GM19438 (cell line): Measurements from ENCODE around the gene ABCC8.

Experiments
- ATAC-seq: cut with Tn5 transposase; IDR thresholded peaks from one replicate; pipeline ENCODE4 v1.9.1; 2021; ENCODE audit warnings: low read depth; ENCODE audit not compliant: unreplicated experiment

Gene ABCC8

DNA sequence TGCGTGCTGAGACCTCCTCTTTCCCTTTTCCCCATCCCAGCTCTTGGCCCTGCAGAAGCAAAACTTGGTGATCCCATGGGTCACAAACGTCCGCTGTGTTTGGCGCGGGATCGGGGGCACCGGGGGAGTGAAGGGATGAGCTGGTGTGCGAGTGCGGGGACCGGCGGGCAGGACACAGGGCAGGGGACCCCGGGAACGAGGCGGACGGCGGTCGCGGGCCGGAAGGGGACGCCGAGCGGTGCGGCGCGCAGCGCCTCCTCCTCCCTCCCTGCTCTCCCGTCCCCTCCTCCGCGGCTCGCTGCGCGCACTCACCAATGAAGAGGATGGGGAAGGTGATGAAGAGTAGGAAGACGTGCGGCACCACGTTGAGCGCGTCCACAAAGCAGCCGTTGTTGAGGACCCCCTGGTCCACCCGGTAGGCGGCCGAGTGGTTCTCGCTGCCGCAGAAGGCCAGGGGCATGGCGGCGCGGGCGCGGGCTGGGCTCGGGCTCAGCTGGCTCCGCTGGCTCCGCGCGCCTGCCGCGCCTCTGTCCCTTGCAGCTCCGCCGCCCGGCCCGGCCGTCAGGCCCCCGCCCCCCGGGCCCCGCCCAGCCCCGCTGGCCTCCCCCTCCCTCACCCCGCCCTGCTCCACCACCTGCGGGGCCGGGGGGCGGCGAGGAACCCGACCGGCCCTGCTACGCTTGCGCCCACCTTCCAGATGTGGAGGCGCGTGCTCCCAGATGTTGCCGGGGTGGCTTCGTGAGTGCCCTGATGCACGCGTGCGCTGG lies at the start of gene ABCC8:
Gene ABCC8, minus strand, starts transcription at position 529 of the 767 bp plus-strand sequence. Its CDS starts 69 bp downstream, at position 460.
- no peak for ATAC-seq

DNA sequence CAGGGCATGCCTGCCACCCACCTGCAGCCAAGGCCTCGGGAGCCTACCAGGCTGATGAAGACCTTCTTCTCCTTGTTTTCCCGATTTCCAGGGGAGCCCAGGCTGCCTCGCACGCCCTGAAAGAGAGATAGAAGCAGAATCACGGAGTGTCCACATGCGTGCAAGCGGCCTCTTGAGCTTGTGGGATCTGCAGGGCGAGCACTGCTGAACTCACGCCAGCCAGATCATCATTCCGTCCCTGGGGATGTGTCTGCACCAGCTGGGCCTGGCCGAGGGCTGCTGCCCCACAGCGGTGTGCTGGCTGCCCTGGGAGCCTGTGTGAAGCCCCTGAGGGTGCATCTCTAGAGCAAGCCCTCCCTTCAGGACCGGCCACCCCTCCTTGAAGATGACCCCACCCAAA lies 49.7 kb upstream of the ABCC8 start:
- ATAC-seq: no peak

DNA sequence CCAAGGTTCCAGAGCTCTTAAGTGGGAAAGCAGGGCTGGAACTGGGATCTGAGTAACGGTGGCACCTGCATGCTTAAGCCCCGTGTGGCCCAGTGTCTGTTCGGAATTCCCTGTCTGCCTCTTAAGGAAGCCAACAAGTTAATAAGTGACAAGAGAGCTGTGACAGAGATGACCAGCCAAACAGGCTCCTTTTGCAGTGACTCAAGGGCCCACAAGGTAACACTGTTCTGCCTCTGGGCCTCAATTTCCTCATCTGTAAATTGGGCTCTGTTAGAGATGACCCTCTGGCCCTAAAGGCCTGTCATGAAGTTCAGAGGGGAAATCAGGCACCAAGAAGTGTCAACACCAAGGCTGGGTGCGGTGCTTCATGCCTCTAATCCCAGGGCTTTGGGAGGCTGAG lies 48.9 kb upstream of the ABCC8 start:
- ATAC-seq: no peak

DNA sequence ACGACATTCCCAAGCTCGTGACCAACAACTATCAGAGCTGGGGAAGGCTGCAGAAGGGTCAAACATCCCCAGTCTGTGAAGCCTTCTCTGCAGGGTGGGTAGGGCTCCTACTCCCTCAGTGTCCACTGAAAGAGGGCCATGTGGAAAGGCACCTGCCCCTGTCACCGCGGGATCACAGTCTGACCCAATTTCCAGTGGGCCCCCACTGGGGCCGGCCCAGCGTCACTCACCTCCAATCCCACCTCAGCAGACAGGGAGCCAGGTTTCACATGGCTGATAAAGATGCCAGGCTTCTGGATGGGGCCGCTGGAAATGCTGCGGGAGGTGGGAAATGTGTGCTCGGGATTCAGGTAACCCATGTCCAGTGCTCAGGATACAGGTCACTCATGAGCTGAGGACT lies 47.6 kb upstream of the ABCC8 start:
- ATAC-seq: no peak

DNA sequence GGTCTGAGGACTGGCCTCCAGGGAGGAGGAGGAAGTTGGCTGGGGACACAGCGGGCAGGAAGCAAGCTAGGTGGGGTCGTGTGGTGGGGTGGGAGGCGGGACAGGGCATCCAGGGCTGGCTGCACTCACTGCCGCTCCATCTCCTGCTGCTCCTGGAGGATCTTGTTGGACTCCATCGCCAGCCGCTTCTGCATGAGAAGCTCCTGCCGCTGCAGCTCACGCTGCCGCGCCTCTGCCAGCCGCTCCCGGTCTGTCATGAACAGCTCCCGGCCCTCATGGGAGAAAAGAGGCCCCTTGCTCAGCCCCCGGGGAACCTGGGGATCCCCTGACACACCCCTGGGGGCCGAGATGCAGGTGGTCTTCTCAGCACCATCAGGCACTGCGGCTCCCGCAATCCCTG lies 46.0 kb upstream of the ABCC8 start:
- ATAC-seq: no peak

DNA sequence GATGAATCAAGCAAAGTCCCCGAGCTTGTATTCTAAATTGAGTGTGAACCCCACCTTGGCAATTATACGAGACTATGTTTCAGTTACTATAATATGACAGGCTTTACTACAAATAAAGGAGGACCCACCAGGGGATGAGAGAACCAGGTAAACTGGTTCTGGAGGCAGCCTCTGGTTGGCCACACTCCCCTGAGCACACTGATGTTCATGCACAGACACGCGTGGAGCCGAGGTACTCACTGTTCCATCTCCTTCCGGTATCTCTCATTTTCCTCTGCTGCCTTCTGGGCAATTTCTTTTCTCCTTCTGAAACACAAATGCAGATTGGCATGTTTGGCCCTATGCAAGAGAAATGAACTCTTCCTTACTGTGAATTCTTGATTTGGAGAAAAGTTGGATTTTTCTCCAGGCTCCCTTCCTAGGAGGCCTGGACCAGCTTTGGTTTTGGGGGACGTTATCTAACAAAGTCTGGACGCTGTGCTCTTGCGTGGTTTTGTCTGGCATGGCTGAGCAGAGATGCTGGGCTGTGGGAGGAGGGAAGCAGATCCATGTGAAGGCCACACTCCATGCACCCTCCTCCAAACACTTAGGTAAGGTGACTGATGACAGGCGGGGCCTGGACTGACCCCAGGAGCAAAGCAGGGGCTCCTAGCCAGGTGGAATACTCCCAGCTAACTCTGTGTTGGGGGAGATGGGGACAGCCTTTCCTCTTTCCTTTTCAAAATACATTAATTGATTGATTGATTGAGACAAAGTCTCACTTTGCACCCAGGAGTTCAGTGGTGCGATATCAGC lies 44.7 kb upstream of the ABCC8 start:
- ATAC-seq: no peak

DNA sequence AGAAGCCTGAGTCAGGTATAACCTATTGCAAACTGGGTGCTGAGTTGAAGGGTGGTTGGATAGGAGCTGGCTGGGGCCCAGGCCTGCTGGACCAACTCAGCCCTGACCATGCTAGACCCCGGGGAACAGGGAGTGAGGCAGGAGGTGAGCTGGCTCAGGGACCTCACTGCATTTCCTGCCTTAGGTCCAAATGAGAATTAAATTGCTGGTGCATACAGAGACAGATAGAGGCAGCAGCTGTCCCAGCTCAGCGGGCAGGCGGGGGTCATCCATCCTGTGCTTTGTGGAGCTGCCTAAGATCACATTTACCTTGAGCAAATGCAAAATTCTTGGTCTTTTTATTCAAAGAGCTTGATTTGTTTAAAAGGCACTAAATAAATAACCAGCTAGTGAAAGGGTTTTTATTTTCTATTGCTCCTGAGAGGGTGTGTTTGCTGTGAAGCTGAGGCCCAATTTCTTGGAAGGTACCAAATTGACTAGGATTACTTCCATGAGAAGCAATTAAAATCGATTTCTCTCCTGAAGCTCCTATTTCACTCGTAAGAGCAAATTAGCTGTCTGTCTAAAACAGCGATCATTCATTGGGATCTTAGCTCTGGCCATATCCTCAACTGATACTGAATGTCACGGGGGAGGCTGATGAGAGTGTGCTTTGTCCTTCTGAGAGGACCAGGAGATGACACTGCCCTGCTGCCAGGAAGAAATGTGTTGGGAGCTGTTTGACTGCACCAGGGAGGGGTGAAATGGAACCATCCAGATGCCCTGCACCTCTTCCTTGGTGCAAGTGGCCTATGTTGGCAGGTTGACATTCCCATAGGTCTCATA lies 42.6 kb upstream of the ABCC8 start:
- ATAC-seq: no peak

DNA sequence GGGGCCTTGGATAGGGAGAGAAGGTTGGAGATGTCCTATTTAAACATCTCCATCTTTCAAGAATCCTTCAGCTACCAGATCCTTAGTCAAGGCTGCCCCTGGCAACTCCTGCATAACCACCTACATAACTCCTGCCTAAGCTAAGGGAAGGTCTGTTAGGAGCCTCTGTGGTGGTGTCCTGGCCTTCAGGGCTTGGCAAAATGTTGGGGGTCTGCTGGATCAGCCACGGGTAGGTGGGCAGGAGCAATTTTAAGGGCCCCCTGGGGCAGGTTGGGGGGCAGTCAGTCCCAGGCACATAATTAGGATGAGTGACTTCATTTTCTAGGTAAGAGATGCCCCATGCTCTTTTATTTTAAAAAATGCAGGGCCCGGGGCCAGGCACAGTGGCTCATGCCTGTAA lies 41.7 kb upstream of the ABCC8 start:
- ATAC-seq: no peak

DNA sequence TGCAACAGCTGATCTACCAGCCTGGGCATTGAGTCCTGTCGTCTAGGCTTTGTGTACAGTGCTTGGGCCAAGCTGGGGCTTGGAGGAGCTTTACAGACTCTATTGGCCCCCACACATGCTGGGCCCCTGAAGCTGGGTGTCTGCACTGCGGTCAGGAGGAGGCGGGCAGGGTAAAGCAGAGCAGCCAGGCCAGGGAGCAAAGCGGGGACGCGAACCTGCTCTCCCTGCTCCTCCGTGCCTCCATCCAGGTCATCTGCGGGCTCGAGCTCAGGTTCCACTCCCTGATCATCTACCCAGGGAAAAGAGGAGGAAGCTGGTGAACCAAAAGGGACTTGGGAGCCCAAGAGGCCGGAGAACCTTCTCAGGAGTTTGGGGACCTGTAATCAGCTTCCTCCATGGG lies 40.5 kb upstream of the ABCC8 start:
- ATAC-seq: no peak

DNA sequence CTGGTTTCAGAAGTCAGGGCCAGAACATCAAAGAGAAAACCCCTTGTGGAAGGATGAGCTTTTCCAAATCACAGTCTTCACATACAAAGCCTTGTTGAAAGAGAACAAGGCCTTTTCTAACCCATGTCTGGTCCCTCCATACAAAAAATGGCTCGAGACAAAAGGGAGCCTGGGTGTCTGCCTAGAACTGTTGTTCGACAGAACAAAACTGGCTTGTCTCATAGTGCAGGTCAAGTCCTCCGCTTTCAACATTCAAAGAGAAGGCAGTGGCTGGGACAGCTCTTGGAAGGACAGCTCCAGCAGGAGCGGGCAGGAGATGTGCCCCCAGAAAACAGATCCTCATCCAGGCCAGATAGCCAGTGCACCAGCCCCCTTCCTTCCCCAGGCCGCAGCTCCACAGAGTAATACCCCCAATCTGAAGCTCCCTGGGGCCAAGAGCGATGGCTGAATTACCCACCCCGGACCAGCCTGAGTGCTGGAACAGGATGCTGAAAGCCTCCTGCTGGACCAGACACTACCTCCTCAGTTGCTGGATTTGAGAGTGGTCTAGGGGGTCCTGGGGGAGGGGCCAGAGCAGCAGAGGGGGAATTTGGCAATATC lies 40.0 kb upstream of the ABCC8 start:
- ATAC-seq: no peak

DNA sequence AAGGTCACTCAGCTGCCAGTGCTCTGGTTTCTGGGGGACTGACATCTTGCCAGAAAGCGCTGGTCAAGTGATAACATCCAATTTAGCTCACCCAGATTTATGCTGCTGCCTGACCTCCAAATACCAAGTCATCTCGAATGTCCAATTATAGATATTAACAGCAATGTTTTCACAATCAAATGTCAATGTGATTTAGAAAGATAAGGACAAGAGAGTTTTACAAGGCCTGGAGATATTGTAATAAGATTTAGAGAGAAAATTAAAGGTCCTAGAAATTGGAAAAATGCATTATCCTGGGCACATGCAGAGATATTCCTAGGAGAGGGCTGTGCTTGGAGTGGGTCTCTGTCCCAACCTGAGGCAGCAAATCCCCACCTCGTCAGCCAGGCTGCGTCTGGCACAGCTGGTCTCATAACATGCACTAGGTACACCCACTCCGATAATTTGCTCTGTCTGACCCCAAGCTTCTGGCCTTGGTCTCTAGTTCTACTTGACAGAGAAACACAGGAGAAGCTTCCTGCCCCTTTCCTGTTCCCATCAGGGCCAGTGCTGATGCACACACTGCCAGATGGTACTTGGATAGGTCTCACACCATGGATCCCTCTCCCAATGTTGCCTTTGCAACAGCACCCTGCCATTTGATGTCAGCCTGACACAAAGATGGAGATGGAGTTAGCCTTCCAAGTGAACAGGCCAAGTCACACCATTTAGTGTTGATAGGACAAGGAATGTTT lies 39.0 kb upstream of the ABCC8 start:
- ATAC-seq: no peak

DNA sequence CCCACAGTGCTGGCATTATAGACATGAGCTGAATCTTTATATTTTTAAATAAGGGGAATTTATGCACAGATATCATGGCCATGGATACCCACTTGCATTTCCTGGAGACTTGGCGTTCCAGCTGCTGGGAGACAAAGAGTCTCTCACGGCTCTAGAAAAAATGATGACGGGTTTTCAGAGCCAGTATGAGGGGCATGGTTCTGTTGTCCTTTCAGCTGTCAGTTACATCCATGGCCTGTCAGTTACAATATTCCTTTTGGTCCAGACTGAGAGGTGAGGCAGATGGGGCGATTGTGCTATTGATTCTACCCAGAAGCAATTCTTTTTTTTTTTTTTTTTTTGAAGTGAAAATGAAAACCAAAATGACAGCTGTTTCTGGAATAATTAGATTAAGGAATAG lies 37.8 kb upstream of the ABCC8 start:
- no peak for ATAC-seq

DNA sequence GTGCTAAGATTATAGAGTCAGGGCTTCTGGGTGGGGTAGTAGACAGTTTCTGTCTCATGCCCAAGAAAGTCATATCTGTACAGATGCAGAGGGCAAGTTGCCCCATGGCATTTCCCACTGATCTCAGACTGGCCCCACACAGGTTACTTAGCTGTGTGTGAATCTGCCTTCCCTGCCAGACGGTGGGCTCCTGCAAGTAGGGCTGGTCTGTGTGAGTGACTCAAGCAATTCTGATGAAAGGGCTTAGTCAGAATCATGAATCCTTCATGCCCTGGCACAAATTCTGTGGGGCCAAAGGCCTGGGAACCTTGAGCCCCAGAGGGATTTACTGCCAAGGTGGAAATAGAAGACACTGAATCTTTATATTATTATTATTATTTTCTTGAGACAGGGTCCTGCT lies 37.2 kb upstream of the ABCC8 start:
- no peak for ATAC-seq

DNA sequence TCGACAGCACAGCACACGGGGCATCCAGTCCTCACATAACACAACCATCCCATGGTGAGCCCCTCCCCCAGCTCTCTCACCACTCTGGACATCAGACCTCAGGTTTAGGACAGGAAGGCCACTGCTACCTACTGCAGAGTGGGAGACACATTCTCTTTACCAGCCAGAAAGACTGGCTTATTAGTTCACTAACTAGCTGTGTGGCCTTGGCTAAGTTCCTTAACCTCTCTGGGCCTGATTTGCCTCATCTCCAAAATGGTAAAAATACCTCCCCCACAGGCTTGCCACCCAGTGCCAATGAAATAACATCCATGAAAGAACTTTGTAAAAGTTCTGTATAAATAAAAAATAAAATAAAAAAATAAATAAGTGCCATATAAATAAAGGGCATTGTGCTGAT lies 35.5 kb upstream of the ABCC8 start:
- ATAC-seq: no peak

DNA sequence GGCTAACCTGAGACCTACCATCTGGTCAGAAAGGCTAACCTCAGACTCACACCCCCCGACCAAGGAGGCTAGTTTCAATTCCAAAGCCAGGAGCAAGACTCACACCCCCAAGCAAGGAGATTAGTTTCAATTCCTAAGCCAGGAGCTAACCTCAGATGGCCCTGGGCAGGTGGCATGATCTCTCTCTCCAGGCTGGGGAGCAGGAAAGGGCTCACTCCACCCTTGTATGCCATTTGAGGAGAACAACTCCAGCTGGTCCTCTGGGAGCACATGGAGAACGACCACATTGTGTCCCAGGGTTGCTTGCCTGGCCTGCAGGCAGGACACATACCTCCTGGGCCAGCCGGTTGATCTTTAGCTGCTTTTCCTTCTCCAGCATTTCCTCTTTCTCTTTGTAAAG lies 34.9 kb upstream of the ABCC8 start:
- no peak for ATAC-seq

DNA sequence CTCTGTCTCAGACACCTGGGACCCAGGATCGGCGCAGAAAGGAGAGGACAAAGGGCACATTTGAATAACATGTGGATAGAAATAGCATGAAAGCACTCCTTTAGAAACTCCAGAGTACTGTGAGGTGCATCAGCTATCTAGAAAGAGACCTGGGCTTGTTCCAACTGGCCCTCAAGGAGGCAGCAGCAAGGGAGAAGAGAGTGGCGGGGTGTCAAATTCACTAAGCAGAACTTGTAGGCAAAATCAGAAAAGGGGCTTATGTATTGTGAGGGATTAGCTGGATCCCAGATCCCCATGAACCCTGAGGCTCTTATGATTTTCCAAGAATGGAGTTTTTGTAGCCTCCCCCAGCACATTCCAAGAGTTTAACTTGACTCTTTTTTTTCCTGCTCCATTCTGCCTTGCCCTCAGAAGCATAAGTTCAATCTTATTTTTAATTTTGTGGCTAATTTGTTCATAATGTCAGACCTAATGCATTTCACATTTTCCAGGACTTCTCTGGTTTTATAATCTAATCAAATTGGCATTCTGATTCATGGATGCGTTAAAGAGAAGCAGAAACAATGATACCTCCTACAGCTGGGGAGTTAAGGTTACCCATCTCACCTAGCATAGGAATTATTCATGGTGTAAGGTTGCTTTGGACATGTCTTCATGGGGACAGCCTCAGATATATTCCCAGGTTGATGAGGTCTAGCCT lies 34.0 kb upstream of the ABCC8 start:
- no peak for ATAC-seq

DNA sequence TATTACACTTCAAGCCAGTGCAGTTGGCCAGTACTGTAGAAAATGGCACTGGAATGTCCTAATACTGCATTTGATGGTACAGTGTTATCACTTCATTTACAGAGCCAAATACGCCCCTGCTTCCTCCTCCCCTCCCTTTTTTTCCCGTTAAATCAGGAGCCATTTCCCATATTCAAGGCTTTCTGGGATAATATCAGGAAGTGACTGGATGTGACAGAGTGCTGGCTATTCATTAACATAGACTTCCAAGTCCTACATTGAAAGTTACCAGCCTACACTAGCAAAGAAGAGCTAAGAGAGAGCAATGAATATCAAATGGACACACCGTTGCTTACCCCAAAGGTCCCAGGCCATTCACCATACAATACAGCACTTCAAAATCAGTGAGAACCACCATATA lies 32.1 kb upstream of the ABCC8 start:
- ATAC-seq: no peak

DNA sequence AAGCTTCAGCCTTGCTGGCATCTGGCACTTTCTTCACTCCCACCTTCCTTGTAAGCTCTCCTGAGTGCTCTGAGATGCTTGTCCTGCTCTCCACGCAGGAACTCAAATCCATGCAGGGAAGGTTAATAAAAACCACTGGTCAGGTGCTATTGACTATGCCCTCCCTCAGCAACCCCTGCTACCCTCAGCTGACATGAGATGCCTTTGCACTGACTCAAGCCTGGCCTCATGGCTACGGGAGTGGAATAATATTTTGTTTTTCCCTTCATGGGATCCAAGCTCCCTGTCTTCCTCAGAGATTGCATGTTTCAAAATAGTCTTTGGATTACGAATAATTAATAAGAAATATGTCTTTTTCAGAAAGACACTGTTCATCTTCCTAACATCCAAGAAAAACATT lies 31.7 kb upstream of the ABCC8 start:
- no peak for ATAC-seq

DNA sequence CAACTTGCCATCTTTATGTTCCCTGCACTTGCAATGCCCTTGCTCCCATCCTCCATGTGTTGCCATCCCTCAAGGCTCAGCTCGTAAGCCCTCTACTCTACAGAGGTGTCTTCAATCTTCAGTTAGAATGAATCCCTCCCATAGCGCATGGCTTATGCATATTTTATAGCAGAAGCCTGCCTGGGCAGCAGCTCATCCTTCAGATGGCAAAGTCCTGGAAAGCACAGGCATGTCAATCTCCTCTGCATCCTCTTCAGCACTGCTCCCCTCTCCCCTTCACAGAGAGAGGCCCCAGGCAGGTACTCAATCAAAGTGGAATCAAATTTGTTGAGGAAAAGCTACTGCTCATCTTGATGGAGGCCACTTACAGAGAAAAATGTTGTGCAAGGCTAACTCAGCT lies 31.1 kb upstream of the ABCC8 start:
- no peak for ATAC-seq

DNA sequence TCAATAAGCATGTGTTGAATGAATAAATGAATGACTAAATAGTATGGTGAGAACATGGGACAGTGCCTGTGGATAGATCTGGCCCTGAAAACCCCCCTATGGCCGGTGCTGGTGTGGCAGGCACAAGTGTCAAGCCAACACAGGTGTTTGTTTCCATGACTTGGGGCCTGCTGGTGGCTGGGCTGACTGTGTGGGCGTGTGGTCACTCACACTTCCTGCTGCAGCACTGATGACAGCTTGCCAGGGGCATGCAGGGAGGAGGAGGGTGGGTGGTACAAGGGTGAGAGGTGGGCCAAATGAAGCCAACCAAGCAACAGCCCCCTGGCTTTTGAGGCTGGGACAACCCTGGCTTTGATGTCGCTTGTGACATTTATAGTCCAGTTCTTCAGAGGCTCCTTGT lies 30.3 kb upstream of the ABCC8 start:
- no peak for ATAC-seq
